Measurements from ENCODE around the gene IL18RAP.

IL18RAP gene

DNA sequence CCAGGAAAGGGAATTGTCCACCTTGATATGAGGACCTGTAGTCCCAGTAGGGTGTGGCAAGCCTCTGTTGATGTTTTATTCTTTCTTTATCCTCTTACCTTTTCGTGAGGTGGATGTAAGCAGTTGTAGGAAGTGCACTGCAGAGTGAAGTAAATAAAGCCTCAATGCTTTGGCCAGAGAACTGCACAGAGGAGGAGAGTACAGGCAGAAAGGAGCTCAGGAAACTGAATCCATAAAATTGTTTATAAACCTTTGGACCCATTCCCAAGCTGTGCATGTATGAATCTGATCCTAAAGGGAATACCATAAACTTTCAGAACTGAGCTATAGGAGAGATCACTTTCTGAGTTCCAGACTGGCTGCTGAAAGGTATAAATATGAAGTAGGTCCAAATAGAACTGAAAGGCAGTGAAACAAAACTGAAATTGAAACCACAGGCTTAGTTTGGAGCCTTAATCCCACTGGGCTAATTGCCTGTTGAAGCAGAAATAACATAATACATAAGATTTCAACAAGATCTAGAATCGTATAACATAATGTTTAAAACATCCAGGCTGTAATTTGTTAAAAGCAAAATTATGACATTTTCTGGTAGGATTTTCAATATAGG is 32.2 kb downstream of the IL18RAP start:
- DNase-seq (ENCODE audit: low read depth) = no peak

DNA sequence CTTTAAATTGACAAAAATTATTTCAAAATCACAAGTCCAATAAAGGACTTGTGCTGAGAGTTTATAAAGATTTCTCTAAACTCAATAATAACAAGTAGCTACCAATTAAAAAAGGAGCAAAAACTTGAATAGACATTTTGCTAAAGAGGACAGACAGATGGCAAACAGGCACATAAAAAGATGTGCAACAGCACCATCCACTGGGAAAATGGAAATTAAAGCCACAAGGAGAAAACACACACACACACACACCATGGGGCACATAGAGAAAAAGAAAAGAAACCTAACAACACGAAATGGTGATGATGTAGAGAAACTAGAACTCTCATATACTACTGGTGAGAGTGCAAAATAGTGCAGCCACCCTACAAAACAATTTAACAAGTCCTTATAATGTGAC is 37.5 kb downstream of the IL18RAP start:
- no peak for DNase-seq (ENCODE audit: low read depth)

DNA sequence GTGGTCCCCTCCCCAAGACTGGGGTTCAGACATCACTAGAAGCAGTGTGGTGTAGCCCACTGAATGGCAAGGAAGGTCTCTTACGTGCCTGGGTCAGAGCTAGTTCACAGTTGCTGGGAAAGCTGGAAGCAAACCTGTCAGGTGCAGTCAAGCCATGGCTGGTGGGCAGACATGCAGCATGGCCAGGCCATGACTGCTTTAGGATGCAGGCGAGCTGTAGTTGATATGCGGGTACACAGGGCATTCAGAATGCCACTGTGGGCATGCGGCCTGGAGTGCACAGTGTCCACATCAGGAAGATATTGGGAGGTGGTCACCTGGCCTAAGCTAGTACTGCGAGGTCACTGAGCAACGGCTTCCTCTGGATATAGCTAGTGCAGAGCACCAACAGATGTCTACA is 38.2 kb downstream of the IL18RAP start:
- no peak for DNase-seq (ENCODE audit: low read depth)

DNA sequence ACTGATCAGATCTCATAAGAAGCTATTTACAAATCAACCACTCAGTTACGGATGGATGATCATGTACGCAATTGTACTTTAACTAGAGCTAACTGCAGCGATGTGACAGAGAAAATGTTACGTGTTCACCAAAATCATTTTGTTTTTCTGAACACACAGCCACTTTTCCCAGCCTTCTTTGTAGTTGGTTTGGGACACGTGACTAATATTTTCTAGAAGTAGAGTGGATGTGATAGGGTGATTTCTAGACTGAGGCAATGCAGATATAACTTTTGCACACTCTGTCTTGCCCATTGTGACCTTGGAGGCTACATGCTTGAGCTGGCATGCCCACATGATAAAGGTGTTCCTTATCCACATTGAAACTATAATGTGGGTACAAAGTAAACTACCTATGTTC is 40.2 kb downstream of the IL18RAP start:
- DNase-seq (ENCODE audit: low read depth) = no peak

DNA sequence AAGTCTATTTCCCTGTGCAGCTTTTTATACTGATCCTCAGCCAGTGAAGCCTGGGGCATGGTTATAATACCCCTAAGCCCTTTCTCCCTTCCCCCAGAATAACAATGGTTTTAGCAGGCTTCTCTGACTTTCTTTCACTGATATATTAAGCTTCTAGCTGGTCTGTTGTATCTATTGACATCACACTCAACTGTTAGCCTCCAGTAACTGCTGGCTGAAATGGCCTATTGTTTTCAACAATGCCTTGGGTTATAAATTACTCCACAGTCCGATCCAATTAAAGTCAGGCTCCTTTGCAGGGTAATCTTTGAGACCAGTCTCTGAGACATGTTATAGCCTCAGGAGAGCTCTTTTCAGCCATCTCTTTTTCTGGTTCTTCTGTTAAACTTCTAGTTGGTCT is 47.2 kb downstream of the IL18RAP start:
- no peak for DNase-seq (ENCODE audit: low read depth)

DNA sequence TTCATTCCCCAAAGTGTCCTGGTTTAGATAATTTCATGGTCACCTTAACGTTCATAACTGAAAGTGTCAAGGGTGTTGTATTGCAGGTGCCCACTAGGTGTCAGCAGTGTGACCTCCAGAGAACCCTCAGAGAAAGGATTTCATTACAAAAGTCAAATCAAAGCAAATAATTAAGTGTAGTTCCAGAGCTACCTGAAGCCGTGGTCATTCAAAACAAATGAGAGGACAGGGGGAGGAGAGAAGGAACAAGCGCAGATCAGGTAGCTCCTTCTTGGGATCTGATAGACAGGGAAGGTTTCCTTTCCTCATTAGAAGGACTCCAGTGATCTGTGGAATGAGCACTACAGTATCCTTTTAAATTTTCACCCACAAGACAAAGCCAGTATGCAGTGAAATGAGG is 50.1 kb downstream of the IL18RAP start, which contains the start of gene SLC9A4:
TSS of gene SLC9A4 (plus strand) at position 207 of the 400 bp plus-strand sequence. CDS start 534 bp downstream, outside the sequence.
- peak; percentile 36 for DNase-seq (ENCODE audit: low read depth)

DNA sequence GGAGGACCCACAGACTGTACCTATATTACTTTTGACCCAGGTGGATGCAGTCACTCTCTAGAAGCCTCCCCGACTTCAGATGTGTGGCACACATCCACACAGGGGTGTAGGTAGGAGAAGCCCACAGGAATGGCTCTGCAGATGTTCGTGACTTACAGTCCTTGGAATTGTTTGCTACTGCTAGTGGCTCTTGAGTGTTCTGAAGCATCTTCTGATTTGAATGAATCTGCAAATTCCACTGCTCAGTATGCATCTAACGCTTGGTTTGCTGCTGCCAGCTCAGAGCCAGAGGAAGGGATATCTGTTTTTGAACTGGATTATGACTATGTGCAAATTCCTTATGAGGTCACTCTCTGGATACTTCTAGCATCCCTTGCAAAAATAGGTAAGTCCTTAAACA is 50.7 kb downstream of the IL18RAP start:
- DNase-seq (ENCODE audit: low read depth) = no peak

DNA sequence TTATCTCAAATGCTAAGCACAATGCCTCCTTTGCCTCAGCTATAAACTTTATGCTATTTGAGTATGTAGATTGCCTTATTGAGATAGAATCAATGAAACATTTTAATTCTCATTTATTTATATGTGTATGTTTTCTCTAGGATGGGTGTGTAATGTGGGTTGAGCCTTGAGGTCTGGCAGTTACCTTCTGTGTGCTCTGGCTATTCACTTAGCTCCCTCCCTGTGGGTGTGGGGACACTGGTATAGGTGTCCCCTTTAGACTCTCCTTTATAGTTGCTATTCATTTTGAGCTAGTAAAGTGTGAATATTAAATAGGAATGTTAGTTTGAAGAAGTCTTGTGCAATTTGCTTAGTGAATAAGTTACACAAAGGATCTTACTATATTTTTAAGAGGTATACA is 51.8 kb downstream of the IL18RAP start:
- DNase-seq (ENCODE audit: low read depth) = no peak

DNA sequence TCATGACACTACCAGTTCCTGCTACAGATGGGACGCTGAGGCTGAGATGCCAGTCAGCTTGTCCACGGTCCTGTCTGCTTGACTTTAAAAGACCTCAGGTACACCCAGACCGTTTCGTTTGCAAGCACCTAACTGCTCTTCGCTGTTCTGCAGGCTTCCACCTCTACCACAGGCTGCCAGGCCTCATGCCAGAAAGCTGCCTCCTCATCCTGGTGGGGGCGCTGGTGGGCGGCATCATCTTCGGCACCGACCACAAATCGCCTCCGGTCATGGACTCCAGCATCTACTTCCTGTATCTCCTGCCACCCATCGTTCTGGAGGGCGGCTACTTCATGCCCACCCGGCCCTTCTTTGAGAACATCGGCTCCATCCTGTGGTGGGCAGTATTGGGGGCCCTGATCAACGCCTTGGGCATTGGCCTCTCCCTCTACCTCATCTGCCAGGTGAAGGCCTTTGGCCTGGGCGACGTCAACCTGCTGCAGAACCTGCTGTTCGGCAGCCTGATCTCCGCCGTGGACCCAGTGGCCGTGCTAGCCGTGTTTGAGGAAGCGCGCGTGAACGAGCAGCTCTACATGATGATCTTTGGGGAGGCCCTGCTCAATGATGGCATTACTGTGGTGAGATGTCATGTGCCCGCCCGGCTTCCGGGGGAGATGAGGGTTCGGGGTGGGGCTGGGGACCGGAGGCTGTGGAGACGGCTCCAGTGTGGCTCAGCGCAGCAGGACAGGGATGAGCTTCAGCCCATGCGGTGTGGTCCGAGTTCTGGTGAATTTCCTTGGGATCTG is 55.9 kb downstream of the IL18RAP start:
- DNase-seq (ENCODE audit: low read depth) = no peak

DNA sequence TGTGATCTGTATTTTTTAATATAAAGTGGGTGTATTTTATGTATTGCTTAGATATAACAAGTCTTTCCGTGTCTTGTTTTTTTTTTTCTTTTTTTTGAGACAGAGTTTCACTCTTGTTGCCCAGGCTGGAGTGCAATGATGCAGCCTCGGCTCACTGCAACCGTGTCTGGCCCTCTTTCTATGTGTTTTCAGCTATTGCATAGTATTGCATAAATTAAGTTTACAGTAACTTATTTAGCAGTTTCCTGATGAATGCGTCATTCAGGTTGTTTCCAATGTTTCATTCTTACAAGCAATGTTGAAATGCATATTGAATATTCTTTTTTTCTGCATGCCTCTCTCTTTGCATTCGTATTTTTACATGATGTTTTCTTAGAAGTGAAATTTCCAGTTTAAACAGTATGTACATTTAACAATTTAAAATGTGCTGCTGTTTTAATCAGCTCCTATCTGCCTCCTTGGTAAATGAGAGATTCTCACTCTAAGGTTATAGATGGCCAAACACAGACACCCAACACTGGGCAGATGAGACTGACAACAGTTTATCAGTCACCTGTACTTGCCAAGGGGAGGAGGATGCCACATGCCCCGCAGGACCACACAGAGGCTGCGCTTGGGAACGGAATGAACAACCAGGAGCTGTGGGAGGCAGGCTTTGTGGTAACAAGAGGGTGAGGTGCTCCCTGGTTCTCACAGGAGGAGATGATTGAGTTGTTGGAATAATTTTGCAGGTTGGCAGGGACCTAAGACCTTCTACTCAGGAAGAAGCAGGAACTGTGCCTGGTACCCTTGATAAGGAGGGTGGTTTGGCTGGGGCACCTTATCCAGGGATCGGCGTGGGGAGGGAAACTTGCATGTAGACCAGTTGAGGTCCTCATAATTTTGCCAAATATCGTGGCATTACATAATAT is 57.6 kb downstream of the IL18RAP start:
- no peak for DNase-seq (ENCODE audit: low read depth)

DNA sequence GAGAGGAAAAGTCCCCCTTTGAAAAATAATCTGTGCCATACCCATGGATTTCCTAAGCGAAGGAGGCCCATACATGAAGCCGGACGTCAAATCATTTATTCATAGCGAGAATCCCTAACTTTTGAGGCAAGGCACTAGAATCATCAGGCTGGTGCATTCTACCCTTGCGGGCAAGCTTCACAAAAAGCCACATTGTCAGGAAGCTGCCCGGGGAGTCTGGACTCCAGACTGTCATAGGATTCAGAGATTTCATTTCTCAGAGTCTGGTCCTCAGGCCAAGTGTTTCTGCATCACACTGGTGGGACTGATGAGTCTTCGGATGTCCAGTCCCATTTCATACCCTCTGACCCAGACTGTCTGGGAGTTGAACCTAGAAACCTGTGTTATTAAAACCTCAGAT is 59.0 kb downstream of the IL18RAP start:
- no peak for DNase-seq (ENCODE audit: low read depth)

DNA sequence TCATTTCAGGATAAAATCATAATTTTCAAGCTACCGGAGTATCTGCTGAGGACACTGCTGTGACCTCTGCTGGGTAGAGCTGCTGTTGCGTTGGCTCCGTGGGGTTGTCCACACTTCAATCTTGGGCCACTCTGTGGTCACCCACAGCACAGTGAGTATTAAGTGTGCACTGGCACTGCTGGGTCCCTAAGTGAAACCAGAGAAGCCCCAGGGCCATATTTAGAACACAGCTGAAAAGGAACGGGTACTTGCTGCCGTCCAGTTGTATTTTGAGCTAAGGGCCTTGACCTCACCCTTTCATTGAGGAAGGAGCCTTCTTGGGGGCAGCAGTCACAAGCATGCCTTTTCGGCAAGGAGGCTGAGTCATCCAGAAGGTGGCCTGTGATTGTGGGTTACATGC is 60.1 kb downstream of the IL18RAP start:
- no peak for DNase-seq (ENCODE audit: low read depth)

DNA sequence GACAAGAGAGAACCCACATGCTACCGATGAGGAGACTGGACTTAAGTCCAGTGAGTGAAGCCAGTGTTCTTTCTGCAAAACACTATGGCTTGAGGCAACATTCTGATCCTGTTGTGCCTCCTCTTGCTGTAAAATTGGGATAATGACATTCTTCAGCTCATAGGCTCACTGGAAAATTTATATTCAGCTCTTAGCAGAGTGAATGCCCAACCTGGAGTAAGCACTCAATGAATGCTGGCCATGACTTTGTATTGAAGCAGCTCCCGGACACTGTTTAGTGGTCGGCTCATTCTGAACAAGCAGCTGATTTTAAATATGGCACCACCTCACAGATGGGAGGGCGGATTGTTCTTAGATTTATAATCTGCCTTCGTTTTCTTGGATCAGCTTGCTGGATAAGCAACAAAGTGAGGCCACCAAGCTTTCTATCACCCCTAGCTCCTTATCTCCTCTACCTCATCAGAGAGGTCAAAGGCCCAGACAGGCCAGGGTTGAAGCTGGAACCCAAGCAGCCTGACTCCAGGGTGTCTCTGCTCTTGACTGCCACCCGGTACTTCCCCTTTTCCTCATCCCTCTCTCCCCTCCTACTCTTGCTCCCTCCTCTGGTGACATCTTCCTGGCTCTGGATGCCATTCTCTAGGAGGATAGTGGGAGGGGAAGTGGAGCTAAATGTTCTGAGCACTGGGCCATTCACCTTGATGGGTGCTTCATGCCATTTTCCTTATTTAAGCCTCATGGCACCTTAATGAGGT is 61.5 kb downstream of the IL18RAP start:
- DNase-seq (ENCODE audit: low read depth) = no peak

DNA sequence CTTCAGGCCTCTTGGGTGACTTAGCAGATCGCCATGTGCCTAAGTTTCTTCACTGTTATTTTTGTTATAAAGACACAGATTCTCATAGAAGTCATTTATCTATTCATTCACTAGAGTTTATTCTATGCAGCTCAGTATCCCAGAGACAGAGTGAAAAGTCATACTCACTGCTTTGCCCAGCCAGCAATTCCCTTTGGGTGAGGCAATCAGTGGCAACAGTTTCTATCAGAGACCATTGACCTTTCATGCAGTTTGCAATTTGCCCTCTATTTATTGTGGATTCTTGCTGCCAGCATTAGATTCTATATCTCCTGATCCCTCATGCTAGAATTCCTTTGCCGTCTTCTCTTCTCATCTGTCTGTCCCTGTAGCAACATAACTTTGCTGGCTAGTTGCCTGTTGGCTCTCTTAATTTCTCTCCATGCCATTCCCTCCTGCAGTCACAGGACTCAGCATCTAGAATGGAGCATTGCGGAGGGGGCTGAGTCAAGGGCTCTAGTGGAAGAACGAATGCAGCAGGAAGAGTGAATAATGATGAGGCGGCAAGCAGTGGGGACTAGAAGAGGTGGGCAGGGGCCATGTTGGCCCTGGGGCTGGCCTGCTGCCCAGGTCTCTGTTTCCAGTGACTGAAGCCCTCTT is 62.3 kb downstream of the IL18RAP start:
- no peak for DNase-seq (ENCODE audit: low read depth)

DNA sequence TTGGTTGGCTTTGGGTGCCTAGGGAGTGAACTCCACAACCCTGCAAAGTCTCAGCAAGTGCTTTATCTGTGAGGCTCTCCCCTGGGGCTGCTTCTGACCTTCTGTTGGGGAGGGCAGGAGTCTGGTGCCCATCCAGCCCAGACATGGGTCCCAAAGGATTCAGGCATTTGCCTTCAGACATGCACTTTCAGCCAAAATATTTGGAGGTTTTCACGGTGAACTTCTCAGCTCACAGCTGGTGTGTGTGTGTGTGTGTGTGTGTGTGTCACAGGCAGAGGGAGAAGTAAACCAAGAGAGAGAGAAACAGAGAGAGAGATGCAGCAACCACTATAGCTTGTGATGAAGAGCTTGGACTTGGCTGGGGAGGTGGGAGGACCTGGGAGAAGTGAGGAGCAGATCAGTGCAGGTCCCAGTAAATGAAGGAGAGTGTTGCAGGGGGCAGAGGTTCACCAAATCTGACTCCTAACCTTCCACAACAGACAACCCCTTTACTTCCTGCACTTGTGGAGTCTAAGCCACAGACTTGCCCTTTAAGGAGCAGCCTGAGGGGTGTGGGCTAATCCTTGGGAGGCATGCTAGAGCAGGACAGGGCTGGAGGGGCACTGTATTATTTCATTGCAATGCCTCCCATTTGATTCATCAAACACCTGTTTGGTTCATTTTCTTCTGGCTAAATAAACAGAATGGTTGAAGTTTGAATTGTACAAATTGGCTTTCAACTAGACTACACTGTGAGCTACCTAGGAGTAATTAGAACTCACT is 64.2 kb downstream of the IL18RAP start:
- no peak for DNase-seq (ENCODE audit: low read depth)

DNA sequence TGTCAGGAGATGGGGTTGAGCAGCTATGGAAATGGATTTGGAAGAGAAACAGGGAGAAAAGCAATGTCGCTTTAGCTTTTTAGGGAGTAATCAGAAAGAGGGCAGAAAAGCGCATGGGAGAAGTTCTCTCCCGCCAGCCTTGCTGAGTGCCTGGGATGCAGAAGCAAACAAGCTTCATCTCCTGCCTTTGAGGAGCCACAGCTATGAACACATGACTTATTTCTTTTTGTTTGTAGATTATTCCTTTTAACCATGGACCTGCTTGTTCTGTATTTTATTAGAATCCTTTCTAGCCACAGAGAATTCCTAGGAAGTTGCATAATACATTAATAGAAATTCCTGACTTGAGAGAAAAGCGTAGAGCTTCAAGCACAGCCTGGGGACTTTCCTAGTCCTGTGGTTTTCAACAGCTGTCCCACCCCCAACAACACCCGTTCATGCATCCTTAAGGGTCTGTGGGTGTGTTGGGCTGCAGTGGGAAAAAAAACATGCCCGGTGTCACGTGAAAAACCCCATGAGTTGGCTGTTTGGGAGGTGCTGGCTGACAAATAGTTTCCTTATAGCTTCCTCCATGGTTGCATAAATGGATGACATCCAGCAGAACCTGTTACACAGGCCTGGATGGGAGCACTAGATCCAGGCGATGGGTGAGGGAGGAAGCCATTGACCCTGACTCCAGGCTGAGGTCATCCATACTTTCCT is 65.0 kb downstream of the IL18RAP start:
- DNase-seq (ENCODE audit: low read depth) = no peak

DNA sequence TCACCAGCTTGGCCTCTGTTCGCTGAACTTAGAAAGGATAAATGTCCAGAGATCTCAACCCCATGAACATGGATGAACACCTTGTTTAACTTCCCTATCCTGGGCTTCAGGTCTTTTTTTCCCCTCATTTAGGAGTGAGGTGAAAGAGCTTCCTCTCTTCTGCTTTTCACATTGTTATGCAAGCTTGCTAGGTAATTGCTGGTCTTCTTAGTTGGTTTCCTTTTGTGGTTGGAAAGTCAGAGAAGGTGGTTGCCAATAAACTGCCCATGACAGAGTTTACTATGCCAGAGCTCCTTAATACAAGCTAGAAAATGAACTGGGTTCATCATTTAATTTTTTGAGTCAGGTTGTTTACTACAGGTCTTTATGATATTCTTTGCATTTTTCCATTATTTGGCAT is 66.7 kb downstream of the IL18RAP start:
- DNase-seq (ENCODE audit: low read depth) = no peak

DNA sequence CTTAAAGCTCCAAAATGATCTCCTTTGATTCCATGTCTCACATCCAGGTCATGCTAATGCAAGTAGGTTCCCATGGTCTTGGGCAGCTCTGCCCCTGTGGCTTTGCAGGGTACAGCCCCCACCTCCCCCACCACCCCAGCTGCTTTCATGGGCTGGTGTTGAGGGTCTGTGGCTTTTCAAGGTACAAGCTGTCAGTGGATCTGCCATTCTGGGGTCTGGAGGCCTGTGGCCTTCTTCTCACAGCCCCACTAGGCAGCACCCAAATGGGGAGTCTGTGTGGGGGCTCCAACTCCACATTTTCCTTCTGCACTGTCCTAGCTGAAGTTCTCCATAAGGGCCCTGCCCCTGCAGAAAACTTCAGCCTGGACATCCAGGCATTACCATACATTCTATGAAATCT is 69.0 kb downstream of the IL18RAP start:
- DNase-seq (ENCODE audit: low read depth) = no peak

DNA sequence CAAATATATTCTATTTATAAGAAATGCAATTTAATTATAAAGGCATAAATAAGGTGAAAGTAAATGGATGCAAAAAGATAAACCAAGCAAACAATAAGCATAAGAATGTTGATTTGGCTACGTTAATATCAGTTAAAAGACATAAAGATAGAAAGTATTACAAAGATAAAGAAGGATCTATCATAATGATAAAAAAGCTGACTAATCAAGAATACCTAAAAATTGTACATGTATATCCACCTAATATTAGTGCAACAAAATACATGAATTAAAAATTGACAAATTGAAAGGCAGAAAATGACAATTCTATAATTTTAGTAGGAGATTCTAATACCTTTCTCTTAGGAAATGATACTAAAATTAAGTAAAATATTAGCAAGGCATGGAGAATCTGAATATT is 71.6 kb downstream of the IL18RAP start:
- DNase-seq (ENCODE audit: low read depth) = no peak

DNA sequence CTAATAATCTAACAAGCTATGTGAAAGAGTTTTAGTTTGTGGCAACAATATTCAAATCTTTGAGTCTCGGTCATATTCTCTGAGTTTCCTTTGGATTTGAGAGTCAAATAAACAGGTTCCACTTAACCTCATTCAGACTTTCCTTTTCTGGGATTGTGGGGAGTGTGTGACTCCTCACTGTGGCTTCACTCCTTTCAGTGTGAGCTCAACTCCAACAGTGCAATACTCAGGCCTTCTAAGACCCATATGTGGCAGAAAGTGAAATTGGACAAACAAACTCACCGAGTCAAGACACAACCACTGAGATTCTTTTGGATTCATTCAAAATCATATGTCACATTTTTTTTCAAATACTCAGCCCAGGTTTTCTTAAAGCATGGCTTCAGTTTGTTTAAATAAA is 75.5 kb downstream of the IL18RAP start:
- no peak for DNase-seq (ENCODE audit: low read depth)
